Measurements from ENCODE around the gene LTB.

LTB gene

GRCh38 chr6:31575335-31575901, 6.8 kb downstream of the LTB start, which contains the start of gene TNF:
Gene TNF (plus strand): TSS chr6:31575565. CDS start chr6:31575742, 177 bp downstream.
- WGBS (ENCODE audit: insufficient coverage, insufficient read length), result no CpG with 5 or more reads among the region's 19 CpGs
- Histone ChIP-seq H3K27me3 (ENCODE audit: control insufficient read depth, insufficient read depth, low read length) (no peaks in the 10 kb centered on the region), H3K4me3 (ENCODE audit: low read length) (no peak within 1 kb of the TSS), H3K9me3 (ENCODE audit: control insufficient read depth, insufficient read depth, low read length) (no peaks in the 10 kb centered on the region), H3K27ac (ENCODE audit: low read length) (no peak within 1 kb of the TSS), H3K4me1 (ENCODE audit: control insufficient read depth, insufficient read depth, low read length) (no peaks in the 10 kb centered on the region; the same call in 1 of the 2 replicates), H3K36me3 (ENCODE audit: control insufficient read depth, insufficient read depth, low read length) (no peaks in the 10 kb centered on the region)
- no peak for DNase-seq (ENCODE audit: low read depth, low spot score)

- no peaks in the 10 kb centered on the region; the same call in 1 of the 2 replicates for H3K4me1 ChIP-seq (ENCODE audit: control insufficient read depth, insufficient read depth, low read length)
- H3K27ac ChIP-seq (ENCODE audit: low read length), result no peak overlapping the region
- H3K4me3 ChIP-seq (ENCODE audit: low read length), result no peak overlapping the region
- H3K9me3 ChIP-seq (ENCODE audit: control insufficient read depth, insufficient read depth, low read length), result no peaks in the 10 kb centered on the region
- DNase-seq (ENCODE audit: low read depth, low spot score), result no peak
- WGBS (ENCODE audit: insufficient coverage, insufficient read length), result no CpG with 5 or more reads among the region's 14 CpGs
- no peaks in the 10 kb centered on the region for H3K27me3 ChIP-seq (ENCODE audit: control insufficient read depth, insufficient read depth, low read length)
- no peaks in the 10 kb centered on the region for H3K36me3 ChIP-seq (ENCODE audit: control insufficient read depth, insufficient read depth, low read length)
Measured at GRCh38 chr6:31574106-31575061, 7.8 kb downstream of the LTB start.

DNA sequence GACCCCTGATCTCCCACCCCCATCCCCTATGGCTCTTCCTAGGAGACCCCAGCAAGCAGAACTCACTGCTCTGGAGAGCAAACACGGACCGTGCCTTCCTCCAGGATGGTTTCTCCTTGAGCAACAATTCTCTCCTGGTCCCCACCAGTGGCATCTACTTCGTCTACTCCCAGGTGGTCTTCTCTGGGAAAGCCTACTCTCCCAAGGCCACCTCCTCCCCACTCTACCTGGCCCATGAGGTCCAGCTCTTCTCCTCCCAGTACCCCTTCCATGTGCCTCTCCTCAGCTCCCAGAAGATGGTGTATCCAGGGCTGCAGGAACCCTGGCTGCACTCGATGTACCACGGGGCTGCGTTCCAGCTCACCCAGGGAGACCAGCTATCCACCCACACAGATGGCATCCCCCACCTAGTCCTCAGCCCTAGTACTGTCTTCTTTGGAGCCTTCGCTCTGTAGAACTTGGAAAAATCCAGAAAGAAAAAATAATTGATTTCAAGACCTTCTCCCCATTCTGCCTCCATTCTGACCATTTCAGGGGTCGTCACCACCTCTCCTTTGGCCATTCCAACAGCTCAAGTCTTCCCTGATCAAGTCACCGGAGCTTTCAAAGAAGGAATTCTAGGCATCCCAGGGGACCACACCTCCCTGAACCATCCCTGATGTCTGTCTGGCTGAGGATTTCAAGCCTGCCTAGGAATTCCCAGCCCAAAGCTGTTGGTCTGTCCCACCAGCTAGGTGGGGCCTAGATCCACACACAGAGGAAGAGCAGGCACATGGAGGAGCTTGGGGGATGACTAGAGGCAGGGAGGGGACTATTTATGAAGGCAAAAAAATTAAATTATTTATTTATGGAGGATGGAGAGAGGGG, 8.8 kb downstream of the LTB start:
- H3K36me3 ChIP-seq (ENCODE audit: control insufficient read depth, insufficient read depth, low read length), result no peaks in the 10 kb centered on the region
- no peaks in the 10 kb centered on the region for H3K9me3 ChIP-seq (ENCODE audit: control insufficient read depth, insufficient read depth, low read length)
- no peak overlapping the region for H3K4me3 ChIP-seq (ENCODE audit: low read length)
- H3K4me1 ChIP-seq (ENCODE audit: control insufficient read depth, insufficient read depth, low read length), result no peaks in the 10 kb centered on the region
- WGBS (ENCODE audit: insufficient coverage, insufficient read length), result no CpG with 5 or more reads among the region's 9 CpGs
- no peak for DNase-seq (ENCODE audit: low read depth, low spot score)
- H3K27me3 ChIP-seq (ENCODE audit: control insufficient read depth, insufficient read depth, low read length), result no peaks in the 10 kb centered on the region
- no peak overlapping the region for H3K27ac ChIP-seq (ENCODE audit: low read length)

DNA sequence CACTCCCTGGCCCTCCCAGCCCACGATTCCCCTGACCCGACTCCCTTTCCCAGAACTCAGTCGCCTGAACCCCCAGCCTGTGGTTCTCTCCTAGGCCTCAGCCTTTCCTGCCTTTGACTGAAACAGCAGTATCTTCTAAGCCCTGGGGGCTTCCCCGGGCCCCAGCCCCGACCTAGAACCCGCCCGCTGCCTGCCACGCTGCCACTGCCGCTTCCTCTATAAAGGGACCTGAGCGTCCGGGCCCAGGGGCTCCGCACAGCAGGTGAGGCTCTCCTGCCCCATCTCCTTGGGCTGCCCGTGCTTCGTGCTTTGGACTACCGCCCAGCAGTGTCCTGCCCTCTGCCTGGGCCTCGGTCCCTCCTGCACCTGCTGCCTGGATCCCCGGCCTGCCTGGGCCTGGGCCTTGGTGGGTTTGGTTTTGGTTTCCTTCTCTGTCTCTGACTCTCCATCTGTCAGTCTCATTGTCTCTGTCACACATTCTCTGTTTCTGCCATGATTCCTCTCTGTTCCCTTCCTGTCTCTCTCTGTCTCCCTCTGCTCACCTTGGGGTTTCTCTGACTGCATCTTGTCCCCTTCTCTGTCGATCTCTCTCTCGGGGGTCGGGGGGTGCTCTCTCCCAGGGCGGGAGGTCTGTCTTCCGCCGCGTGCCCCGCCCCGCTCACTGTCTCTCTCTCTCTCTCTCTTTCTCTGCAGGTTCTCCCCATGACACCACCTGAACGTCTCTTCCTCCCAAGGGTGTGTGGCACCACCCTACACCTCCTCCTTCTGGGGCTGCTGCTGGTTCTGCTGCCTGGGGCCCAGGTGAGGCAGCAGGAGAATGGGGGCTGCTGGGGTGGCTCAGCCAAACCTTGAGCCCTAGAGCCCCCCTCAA, 9.9 kb downstream of the LTB start, which contains the start of gene LTA:
Gene LTA, plus strand, starts transcription at position 249 of the 871 bp plus-strand sequence. Its CDS starts 454 bp downstream, at position 703.
- H3K4me1 ChIP-seq (ENCODE audit: control insufficient read depth, insufficient read depth, low read length), result 0 out of 2 replicates have a peak, but pooled peaks cover 1% of the 10 kb centered on the region
- no peak for DNase-seq (ENCODE audit: low read depth, low spot score)
- no peaks in the 10 kb centered on the region for H3K36me3 ChIP-seq (ENCODE audit: control insufficient read depth, insufficient read depth, low read length)
- H3K4me3 ChIP-seq (ENCODE audit: low read length), result no peak within 1 kb of the TSS
- H3K27ac ChIP-seq (ENCODE audit: low read length), result no peak within 1 kb of the TSS
- no CpG with 5 or more reads among the region's 27 CpGs for WGBS (ENCODE audit: insufficient coverage, insufficient read length)
- no peaks in the 10 kb centered on the region for H3K27me3 ChIP-seq (ENCODE audit: control insufficient read depth, insufficient read depth, low read length)
- H3K9me3 ChIP-seq (ENCODE audit: control insufficient read depth, insufficient read depth, low read length), result no peaks in the 10 kb centered on the region

- no CpG with 5 or more reads among the region's 1 CpG for WGBS (ENCODE audit: insufficient coverage, insufficient read length)
- no peak overlapping the region for H3K4me3 ChIP-seq (ENCODE audit: low read length)
- no peak overlapping the region for H3K27ac ChIP-seq (ENCODE audit: low read length)
- H3K36me3 ChIP-seq (ENCODE audit: control insufficient read depth, insufficient read depth, low read length), result no peaks in the 10 kb centered on the region
- no peaks in the 10 kb centered on the region; the same call in 1 of the 2 replicates for H3K9me3 ChIP-seq (ENCODE audit: control insufficient read depth, insufficient read depth, low read length)
- no peaks in the 10 kb centered on the region for H3K27me3 ChIP-seq (ENCODE audit: control insufficient read depth, insufficient read depth, low read length)
- DNase-seq (ENCODE audit: low read depth, low spot score), result no peak
- 0 out of 2 replicates have a peak, but pooled peaks cover 1% of the 10 kb centered on the region for H3K4me1 ChIP-seq (ENCODE audit: control insufficient read depth, insufficient read depth, low read length)
Measured at GRCh38 chr6:31569861-31570536, 12.2 kb downstream of the LTB start.

GRCh38 chr6:31568537-31568961, 13.7 kb downstream of the LTB start:
- H3K9me3 ChIP-seq (ENCODE audit: control insufficient read depth, insufficient read depth, low read length), result no peaks in the 10 kb centered on the region; the same call in 1 of the 2 replicates
- 0 out of 2 replicates have a peak, but pooled peaks cover 1% of the 10 kb centered on the region for H3K4me1 ChIP-seq (ENCODE audit: control insufficient read depth, insufficient read depth, low read length)
- WGBS (ENCODE audit: insufficient coverage, insufficient read length), result no CpG with 5 or more reads among the region's 3 CpGs
- no peaks in the 10 kb centered on the region for H3K27me3 ChIP-seq (ENCODE audit: control insufficient read depth, insufficient read depth, low read length)
- H3K27ac ChIP-seq (ENCODE audit: low read length), result no peak overlapping the region
- no peaks in the 10 kb centered on the region for H3K36me3 ChIP-seq (ENCODE audit: control insufficient read depth, insufficient read depth, low read length)
- no peak for DNase-seq (ENCODE audit: low read depth, low spot score)
- no peak overlapping the region for H3K4me3 ChIP-seq (ENCODE audit: low read length)

DNA sequence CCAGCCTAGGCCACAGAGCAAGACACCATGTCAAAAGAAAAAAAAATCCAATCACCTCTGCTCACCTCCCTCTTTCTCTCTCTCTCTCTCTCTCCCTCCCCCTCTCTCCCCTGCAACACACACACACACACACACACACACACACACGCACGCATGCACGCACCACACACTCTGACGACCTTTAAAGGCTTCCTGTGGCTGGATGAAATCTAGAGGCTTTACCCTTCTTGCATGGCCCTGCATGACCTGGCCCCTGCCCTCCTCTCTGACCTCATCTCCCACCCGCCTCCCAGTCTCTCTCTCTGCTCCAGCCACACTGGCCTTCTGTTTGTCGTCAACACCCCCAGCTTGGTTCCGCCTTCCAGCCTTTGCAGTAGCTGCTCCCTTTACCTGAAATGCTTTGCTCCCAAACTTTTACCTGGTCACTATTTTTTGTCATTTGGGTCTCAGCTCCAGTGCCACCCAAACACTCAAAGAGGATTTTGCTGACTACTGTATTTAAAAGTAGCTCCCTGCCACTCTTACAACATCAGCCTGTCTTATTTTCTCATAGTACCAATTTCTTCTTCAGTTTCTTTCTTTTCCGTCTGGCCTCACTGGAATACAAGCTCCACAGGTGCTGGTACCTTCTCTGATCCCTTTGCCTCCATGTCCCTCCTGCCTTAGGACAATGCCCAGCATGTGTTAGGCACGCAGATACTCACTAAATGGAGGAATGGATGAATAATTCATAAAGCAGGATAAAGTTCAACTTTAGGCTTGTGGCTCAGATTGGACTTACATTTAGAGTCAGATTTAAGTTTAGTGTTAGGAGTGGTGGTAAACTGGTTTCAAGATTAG, 14.5 kb downstream of the LTB start:
- 0 out of 2 replicates have a peak, but pooled peaks cover 1% of the 10 kb centered on the region for H3K4me1 ChIP-seq (ENCODE audit: control insufficient read depth, insufficient read depth, low read length)

DNA sequence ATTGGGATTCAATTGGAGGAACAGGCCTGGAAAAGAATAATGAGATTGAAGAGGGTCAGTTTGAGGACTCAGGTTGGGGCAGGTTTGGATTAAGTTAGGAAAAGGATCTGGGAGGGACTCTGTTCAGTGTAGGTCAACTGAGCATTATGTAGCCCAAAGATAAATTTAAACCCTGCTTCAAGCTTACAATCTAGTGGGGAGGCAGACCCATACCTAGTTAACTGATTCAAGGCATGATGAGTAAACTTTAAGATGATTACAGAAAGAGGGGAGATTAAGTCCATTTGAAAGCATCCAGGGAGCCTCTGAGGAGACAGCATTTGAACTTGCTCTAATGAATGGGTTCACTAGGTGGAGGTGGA, 21.5 kb downstream of the LTB start:
- no peak for DNase-seq (ENCODE audit: low read depth, low spot score)
- Histone ChIP-seq H3K4me3 (ENCODE audit: low read length) (no peak overlapping the region), H3K9me3 (ENCODE audit: control insufficient read depth, insufficient read depth, low read length) (no peaks in the 10 kb centered on the region; the same call in 1 of the 2 replicates), H3K36me3 (ENCODE audit: control insufficient read depth, insufficient read depth, low read length) (peaks cover 2% of the 10 kb centered on the region; the same call in 1 of the 2 replicates), H3K4me1 (ENCODE audit: control insufficient read depth, insufficient read depth, low read length) (no peaks in the 10 kb centered on the region), H3K27me3 (ENCODE audit: control insufficient read depth, insufficient read depth, low read length) (no peaks in the 10 kb centered on the region), H3K27ac (ENCODE audit: low read length) (no peak overlapping the region)

More for the DNA sequence above, 14.5 kb downstream of the LTB start:
- Histone ChIP-seq H3K27ac (ENCODE audit: low read length) (no peak overlapping the region), H3K4me3 (ENCODE audit: low read length) (no peak overlapping the region), H3K36me3 (ENCODE audit: control insufficient read depth, insufficient read depth, low read length) (no peaks in the 10 kb centered on the region), H3K27me3 (ENCODE audit: control insufficient read depth, insufficient read depth, low read length) (no peaks in the 10 kb centered on the region), H3K9me3 (ENCODE audit: control insufficient read depth, insufficient read depth, low read length) (no peaks in the 10 kb centered on the region; the same call in 1 of the 2 replicates)
- no peak for DNase-seq (ENCODE audit: low read depth, low spot score)
- no CpG with 5 or more reads among the region's 9 CpGs for WGBS (ENCODE audit: insufficient coverage, insufficient read length)

Measured in iPS DF 6.9 (cell line).